HEK293 (cell line): ENCODE data around the gene LLGL1.
A peak's percentile ranks its signal among the peaks of the same experiment; 100 is the strongest.

Experiments
- CTCF ChIA-PET: fragments of 350-600 bp; formaldehyde crosslinking; extraction: SDS; loops from one replicate; lab custom pipeline; 2021; ENCODE audit warnings: antibody characterized with exemption; lab: Yijun Ruan, JAX
- POLR2A ChIA-PET: fragments of 300-600 bp; formaldehyde crosslinking; extraction: SDS; loops from one replicate; lab custom pipeline; 2020; ENCODE audit warnings: antibody characterized with exemption, inconsistent platforms; lab: Yijun Ruan, JAX
- H3K27ac ChIP-seq: fragments of 200-500 bp; sonication (Bioruptor generic); 2 replicates; pipeline ENCODE4 v1.5.1; 2014; ENCODE audit warnings: low read depth, low read length, control low read depth, inconsistent platforms; ENCODE audit errors: extremely low read depth
- H3K36me3 ChIP-seq, 2 experiments: fragments of 200-500 bp in 1 of 2; sonication (Bioruptor generic) in 1 of 2; 1 replicate in 1 of 2; 2 replicates in 1 of 2; pipeline ENCODE4 v1.5.1; 2014 to 2017; ENCODE audit warnings: inconsistent platforms in 2 of 2, low read length in 2 of 2; ENCODE audit not compliant: control insufficient read depth in 2 of 2, insufficient read depth in 1 of 2
- H3K4me1 ChIP-seq: fragments of 200-500 bp; sonication (Bioruptor generic); 2 replicates; pipeline ENCODE4 v1.5.1; 2014; ENCODE audit warnings: mild to moderate bottlenecking, low read length, inconsistent platforms; ENCODE audit not compliant: control insufficient read depth, insufficient read depth
- H3K4me3 ChIP-seq: 2 replicates; pipeline ENCODE4 v1.5.1; 2011; ENCODE audit warnings: low read depth, mild to moderate bottlenecking, control low read depth, low read length, moderate library complexity
- H3K9me3 ChIP-seq: fragments of 200-500 bp; sonication (Bioruptor generic); 2 replicates; pipeline ENCODE4 v1.5.1; 2014; ENCODE audit warnings: low read depth, low read length, inconsistent platforms; ENCODE audit not compliant: control insufficient read depth, insufficient read depth
- EGR2 ChIP-seq: fragments of 450-650 bp; formaldehyde crosslinking; IDR thresholded peaks from 2 replicates; pipeline ENCODE4 v1.5.1; 2016; ENCODE audit warnings: low read depth, missing biosample characterization, missing genetic modification characterization
- HIC1 ChIP-seq: fragments of 450-650 bp; formaldehyde crosslinking; IDR thresholded peaks from 2 replicates; pipeline ENCODE4 v1.5.1; 2016; ENCODE audit warnings: missing biosample characterization, missing genetic modification characterization
- KLF9 ChIP-seq: fragments of 450-650 bp; formaldehyde crosslinking; IDR thresholded peaks from 2 replicates; pipeline ENCODE4 v1.5.1; 2016; ENCODE audit warnings: missing biosample characterization, missing genetic modification characterization, low read depth
- MEIS1 ChIP-seq: sonication (generic); formaldehyde crosslinking; IDR thresholded peaks from 2 replicates; pipeline ENCODE4 v1.8.1; 2022; ENCODE audit warnings: missing genetic modification reagents, mild to moderate bottlenecking, borderline replicate concordance
- PRDM10 ChIP-seq: fragments of 450-650 bp; formaldehyde crosslinking; IDR thresholded peaks from 2 replicates; pipeline ENCODE4 v1.5.1; 2016; ENCODE audit warnings: missing biosample characterization, missing genetic modification characterization
- SCRT1 ChIP-seq: fragments of 450-650 bp; formaldehyde crosslinking; IDR thresholded peaks from 2 replicates; pipeline ENCODE4 v1.5.1; 2016; ENCODE audit warnings: missing biosample characterization, missing genetic modification characterization, borderline replicate concordance
- SP3 ChIP-seq: fragments of 450-650 bp; formaldehyde crosslinking; IDR thresholded peaks from 2 replicates; pipeline ENCODE4 v1.5.1; 2016; ENCODE audit warnings: missing biosample characterization, missing genetic modification characterization
- ZBTB8A ChIP-seq: fragments of 450-650 bp; formaldehyde crosslinking; IDR thresholded peaks from 2 replicates; pipeline ENCODE4 v1.5.1; 2016; ENCODE audit warnings: missing biosample characterization, missing genetic modification characterization
- ZFHX2 ChIP-seq: fragments of 450-650 bp; formaldehyde crosslinking; conservative IDR thresholded peaks from 2 replicates; pipeline ENCODE4 v1.5.1; 2016; ENCODE audit warnings: missing biosample characterization, missing genetic modification characterization
- ZNF140 ChIP-seq: fragments of 450-650 bp; formaldehyde crosslinking; IDR thresholded peaks from 2 replicates; pipeline ENCODE4 v1.5.1; 2016; ENCODE audit warnings: missing biosample characterization, missing genetic modification characterization
- ZNF175 ChIP-seq: fragments of 450-650 bp; formaldehyde crosslinking; IDR thresholded peaks from 2 replicates; pipeline ENCODE4 v1.5.1; 2016; ENCODE audit warnings: missing biosample characterization, missing genetic modification characterization
- ZNF223 ChIP-seq: fragments of 450-650 bp; formaldehyde crosslinking; IDR thresholded peaks from 2 replicates; pipeline ENCODE4 v1.5.1; 2016; ENCODE audit warnings: missing biosample characterization, missing genetic modification characterization
- ZNF391 ChIP-seq: fragments of 450-650 bp; formaldehyde crosslinking; IDR thresholded peaks from 2 replicates; pipeline ENCODE4 v1.5.1; 2016; ENCODE audit warnings: low read depth, missing biosample characterization, missing genetic modification characterization, borderline replicate concordance
- ZNF398 ChIP-seq: fragments of 450-650 bp; formaldehyde crosslinking; IDR thresholded peaks from 2 replicates; pipeline ENCODE4 v1.5.1; 2017; ENCODE audit warnings: missing biosample characterization, missing genetic modification characterization
- ZNF404 ChIP-seq: fragments of 450-650 bp; formaldehyde crosslinking; IDR thresholded peaks from 2 replicates; pipeline ENCODE4 v1.5.1; 2017; ENCODE audit warnings: missing biosample characterization, missing genetic modification characterization
- ZNF747 ChIP-seq: fragments of 450-650 bp; formaldehyde crosslinking; IDR thresholded peaks from 2 replicates; pipeline ENCODE4 v1.5.1; 2016; ENCODE audit warnings: missing biosample characterization, missing genetic modification characterization
- TF ChIP-seq, protein P1 (sequence below): fragments of 450-650 bp; formaldehyde crosslinking; IDR thresholded peaks from 2 replicates; pipeline ENCODE4 v1.5.1; 2016; ENCODE audit warnings: missing biosample characterization, missing genetic modification characterization

LLGL1 gene

DNA sequence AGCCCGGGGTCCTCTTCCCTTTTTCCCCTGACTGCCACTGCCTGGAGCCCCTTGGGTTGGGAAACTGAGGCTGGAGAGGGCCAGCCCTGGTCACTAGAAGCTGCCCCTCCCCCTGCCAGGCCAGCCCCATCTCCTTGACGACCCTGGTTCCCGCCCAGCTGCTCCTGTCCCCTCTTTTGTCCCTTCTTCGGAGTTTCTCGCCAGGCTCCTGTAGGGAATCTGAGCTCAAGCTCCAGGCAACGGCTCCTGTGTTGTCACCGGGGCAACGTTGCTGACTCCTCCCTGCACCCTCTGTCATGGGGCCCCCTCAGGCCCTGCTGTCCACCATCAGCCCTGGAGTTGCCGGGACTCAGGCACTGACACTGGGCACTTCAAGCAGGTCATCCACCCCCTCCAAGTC, 5.7 kb downstream of the LLGL1 start:
- TF ChIP-seq KLF9 (tag by site-specific recombination) (no peak), ZNF175 (no peak), ZBTB8A (0 out of 2 replicates have a peak, but pooled peaks have one; percentile 25)
- Histone ChIP-seq H3K36me3 (peaks cover 0 to 52% of the 10 kb centered on the region in 2 experiments; a peak in 2 of 3 replicates), H3K4me3 (no peak overlapping the region), H3K4me1 (peaks cover 4% of the 10 kb centered on the region; the same call in 1 of the 2 replicates), H3K9me3 (no peaks in the 10 kb centered on the region), H3K27ac (no peak overlapping the region)
- ChIA-PET POLR2A (no interaction called here), CTCF (interaction anchor here (0.6 kb wide), 1 partner anchor 77 kb away, joined by 3 read pairs; no protein-coding TSS in a partner anchor)

GRCh38 chr17:18233803-18234518, 8.5 kb downstream of the LLGL1 start:
- H3K36me3 ChIP-seq: peaks cover 0 to 79% of the 10 kb centered on the region in 2 experiments; a peak in 2 of 3 replicates
- ChIA-PET POLR2A (interaction anchor here (0.6 kb wide), 1 partner anchor 10 kb away, joined by 5 read pairs; no protein-coding TSS in a partner anchor), CTCF (no interaction called here)
- H3K27ac ChIP-seq: no peak overlapping the region
- TF ChIP-seq EGR2 (peak; percentile 24; the same call in 1 of the 2 replicates), ZNF223 (tag by site-specific recombination) (no peak)
- no peaks in the 10 kb centered on the region for H3K4me1 ChIP-seq
- no peaks in the 10 kb centered on the region for H3K9me3 ChIP-seq
- no peak overlapping the region for H3K4me3 ChIP-seq

DNA sequence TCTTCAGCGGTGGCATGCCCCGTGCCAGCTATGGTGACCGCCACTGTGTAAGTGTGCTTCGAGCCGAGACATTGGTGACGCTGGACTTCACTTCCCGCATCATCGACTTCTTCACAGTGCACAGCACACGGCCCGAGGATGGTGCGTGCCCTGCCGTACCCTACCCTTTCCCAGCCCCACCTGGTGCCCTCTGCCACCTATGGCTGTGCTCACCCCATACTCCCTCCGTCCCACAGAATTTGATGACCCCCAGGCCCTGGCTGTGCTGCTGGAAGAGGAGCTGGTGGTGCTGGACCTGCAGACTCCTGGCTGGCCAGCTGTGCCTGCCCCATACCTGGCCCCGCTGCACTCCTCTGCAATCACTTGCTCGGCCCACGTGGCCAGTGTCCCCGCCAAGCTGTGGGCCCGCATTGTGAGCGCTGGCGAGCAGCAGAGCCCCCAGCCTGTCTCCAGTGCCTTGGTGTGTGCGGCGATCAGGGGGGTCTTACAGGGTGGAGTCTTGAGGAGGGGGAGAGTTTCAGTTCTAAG, 9.5 kb downstream of the LLGL1 start:
- CTCF ChIA-PET: no interaction called here
- Histone ChIP-seq H3K4me1 (no peaks in the 10 kb centered on the region), H3K36me3 (peaks cover 0 to 81% of the 10 kb centered on the region in 2 experiments; a peak in 2 of 3 replicates)
- POLR2A ChIA-PET: no interaction called here
- TF ChIP-seq HIC1 (tag by site-specific recombination): peak; percentile 26; the same call in 1 of the 2 replicates
- TF ChIP-seq, protein P1, sequence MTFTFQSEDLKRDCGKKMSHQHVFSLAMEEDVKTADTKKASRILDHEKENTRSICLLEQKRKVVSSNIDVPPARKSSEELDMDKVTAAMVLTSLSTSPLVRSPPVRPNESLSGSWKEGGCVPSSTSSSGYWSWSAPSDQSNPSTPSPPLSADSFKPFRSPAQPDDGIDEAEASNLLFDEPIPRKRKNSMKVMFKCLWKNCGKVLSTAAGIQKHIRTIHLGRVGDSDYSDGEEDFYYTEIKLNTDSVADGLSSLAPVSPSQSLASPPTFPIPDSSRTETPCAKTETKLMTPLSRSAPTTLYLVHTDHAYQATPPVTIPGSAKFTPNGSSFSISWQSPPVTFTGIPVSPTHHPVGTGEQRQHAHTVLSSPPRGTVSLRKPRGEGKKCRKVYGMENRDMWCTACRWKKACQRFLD: no peak
- TF ChIP-seq, all 188 proteins: peak for 1
- no peak overlapping the region for H3K4me3 ChIP-seq
- H3K27ac ChIP-seq: no peak overlapping the region
- H3K9me3 ChIP-seq: no peaks in the 10 kb centered on the region

DNA sequence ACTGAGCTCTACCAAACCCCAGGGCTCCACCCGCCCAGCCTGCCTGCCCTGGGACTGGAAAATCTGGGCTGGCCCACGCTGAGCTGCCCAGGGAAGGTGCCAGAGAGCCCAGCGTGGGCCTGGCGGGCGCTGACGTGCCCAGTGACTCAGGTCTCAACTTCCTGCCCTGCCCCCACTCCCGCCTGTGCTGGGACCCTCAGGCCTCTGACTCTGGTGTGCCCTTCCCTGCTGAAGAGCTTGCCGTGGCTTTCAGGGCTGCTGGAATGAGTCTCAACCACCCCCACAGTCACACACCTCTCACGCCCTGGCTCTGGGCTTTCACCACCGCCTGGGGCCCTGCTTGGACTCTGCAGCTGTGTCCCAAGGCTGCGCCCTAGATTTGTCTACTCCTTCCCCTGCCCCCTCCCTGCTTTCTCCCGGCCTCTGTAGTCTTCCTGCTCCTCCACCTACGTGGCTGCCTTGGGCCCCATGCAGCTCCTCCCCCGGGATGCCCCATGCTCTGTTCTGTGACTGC, 10.4 kb downstream of the LLGL1 start:
- CTCF ChIA-PET: interaction anchor here (0.6 to 1.1 kb wide), 3 partner anchors 12 to 18 kb away, joined by 3 read pairs; no protein-coding TSS in a partner anchor
- TF ChIP-seq PRDM10 (tag by site-specific recombination) (peak; percentile 65), ZFHX2 (tag by site-specific recombination) (peak; percentile 82), SP3 (tag by site-specific recombination) (no peak), ZNF140 (tag by site-specific recombination) (no peak), SCRT1 (tag by site-specific recombination) (no peak), ZNF391 (no peak), ZNF398 (tag by site-specific recombination) (no peak), ZNF404 (tag by site-specific recombination) (no peak), MEIS1 (CRISPR knock-in tag) (no peak), ZNF747 (tag by site-specific recombination) (no peak)

More for the DNA sequence above, 10.4 kb downstream of the LLGL1 start:
- peaks cover 0 to 90% of the 10 kb centered on the region in 2 experiments; a peak in 2 of 3 replicates for H3K36me3 ChIP-seq
- POLR2A ChIA-PET: no interaction called here
- H3K4me1 ChIP-seq: no peaks in the 10 kb centered on the region
- H3K9me3 ChIP-seq: no peaks in the 10 kb centered on the region
- H3K27ac ChIP-seq: no peak overlapping the region
- H3K4me3 ChIP-seq: no peak overlapping the region
